GM19452 (cell line): Measurements from ENCODE around the gene SALL3.

Experiments
- ATAC-seq: cut with Tn5 transposase; IDR thresholded peaks from one replicate; pipeline ENCODE4 v1.9.1; 2021; ENCODE audit not compliant: unreplicated experiment

SALL3 gene

GRCh38 chr18:78965260-78965659 lies 14.4 kb upstream of the SALL3 start:
- no peak for ATAC-seq

- no peak for ATAC-seq
These were observed 13.5 kb upstream of the SALL3 start for GRCh38 chr18:78965917-78966792.

GRCh38 chr18:78966793-78967106 lies 12.9 kb upstream of the SALL3 start:
- ATAC-seq, result no peak

GRCh38 chr18:78967692-78968091 lies 11.9 kb upstream of the SALL3 start:
- ATAC-seq, result no peak

GRCh38 chr18:78969574-78970315 lies 9.9 kb upstream of the SALL3 start:
- no peak for ATAC-seq

GRCh38 chr18:78970774-78971333 lies 8.8 kb upstream of the SALL3 start:
- ATAC-seq, result no peak

- no peak for ATAC-seq
These were observed 7.9 kb upstream of the SALL3 start for GRCh38 chr18:78971511-78972245.

- ATAC-seq, result no peak
These were observed 7.2 kb upstream of the SALL3 start for GRCh38 chr18:78972385-78972918.

GRCh38 chr18:78972930-78973331 lies 6.7 kb upstream of the SALL3 start:
- no peak for ATAC-seq

- ATAC-seq, result no peak
These were observed 6.1 kb upstream of the SALL3 start for GRCh38 chr18:78973357-78974083.

- ATAC-seq, result no peak
These were observed 5.4 kb upstream of the SALL3 start for GRCh38 chr18:78974115-78974761.

- no peak for ATAC-seq
These were observed 4.3 kb upstream of the SALL3 start for GRCh38 chr18:78975292-78975691.

- ATAC-seq, result no peak
These were observed 3.8 kb upstream of the SALL3 start for GRCh38 chr18:78975699-78976335.

- no peak for ATAC-seq
These were observed 2.6 kb upstream of the SALL3 start for GRCh38 chr18:78976765-78977636.

GRCh38 chr18:78977637-78978348 lies 1.8 kb upstream of the SALL3 start:
- no peak for ATAC-seq

- no peak for ATAC-seq
These were observed 1.1 kb upstream of the SALL3 start for GRCh38 chr18:78978349-78979055.

- no peak for ATAC-seq
These were observed 425 bp upstream of the SALL3 start for GRCh38 chr18:78979056-78979729.
